Cardiac muscle cell (in vitro differentiated cells and primary cell): ENCODE data around the gene CERS6. TPM values are rescaled to one million over a fixed set of nuclear protein-coding genes. Genes with fewer than 3 reads are reported as not detected.
"Not testable (repeated sequence)": the region's sequence is repeated elsewhere in the genome, so short reads cannot be mapped to it uniquely, and the experiment has no call there.

ENCODE experiments used
- DNase-seq, 2 donors: peaks; one replicate each; pipeline versions ENCODE4 v3.0.0 to v3.0.0-alpha.2; 2010 to 2017; ENCODE audit warnings: low read depth in 1 of 2, low spot score in 1 of 2
- H3K27ac ChIP-seq: fragments of 200-600 bp; sonication (generic); 2 replicates; pipeline ENCODE4 v1.5.1; 2016
- H3K27me3 ChIP-seq: fragments of 200-600 bp; sonication (generic); 2 replicates; pipeline ENCODE4 v1.6.0; 2016; ENCODE audit warnings: control low read depth
- H3K36me3 ChIP-seq: fragments of 200-600 bp; sonication (generic); 2 replicates; pipeline ENCODE4 v1.5.1; 2016; ENCODE audit warnings: control low read depth
- H3K4me1 ChIP-seq: fragments of 200-600 bp; sonication (generic); 2 replicates; pipeline ENCODE4 v1.8.1; 2017; ENCODE audit warnings: low read depth, mild to moderate bottlenecking, mixed run types
- H3K4me3 ChIP-seq: fragments of 200-600 bp; sonication (generic); 2 replicates; pipeline ENCODE4 v1.5.1; 2016; ENCODE audit warnings: mild to moderate bottlenecking
- H3K9me3 ChIP-seq: fragments of 200-600 bp; sonication (generic); 2 replicates; pipeline ENCODE4 v1.5.1; 2017; ENCODE audit warnings: low read depth, mild to moderate bottlenecking, control low read depth
- polyA plus RNA-seq: library from polyadenylated mRNA; unstranded; fragments of >200 nt; fragmentation: Nextera tagmentation; extraction: Ambion mirVana; gene quantifications from 2 replicates; pipeline ENCODE4 v1.2.1, GENCODE V29; 2016
- total RNA-seq: library from RNA; depleted of rRNA; stranded (reverse); fragments of >200 nt; gene quantifications from 2 replicates; pipeline ENCODE4 v1.2.3, GENCODE V29; 2016
- TF ChIP-seq, protein P1 (sequence below): IDR thresholded peaks from 2 replicates; pipeline ENCODE4 v1.5.1; 2012; ENCODE audit warnings: low read depth, mild to moderate bottlenecking, low read length

The CERS6 gene
- total and polyA plus RNA-seq, 2 experiments from 2014 or later, result 17.1 to 26.6 TPM

DNA sequence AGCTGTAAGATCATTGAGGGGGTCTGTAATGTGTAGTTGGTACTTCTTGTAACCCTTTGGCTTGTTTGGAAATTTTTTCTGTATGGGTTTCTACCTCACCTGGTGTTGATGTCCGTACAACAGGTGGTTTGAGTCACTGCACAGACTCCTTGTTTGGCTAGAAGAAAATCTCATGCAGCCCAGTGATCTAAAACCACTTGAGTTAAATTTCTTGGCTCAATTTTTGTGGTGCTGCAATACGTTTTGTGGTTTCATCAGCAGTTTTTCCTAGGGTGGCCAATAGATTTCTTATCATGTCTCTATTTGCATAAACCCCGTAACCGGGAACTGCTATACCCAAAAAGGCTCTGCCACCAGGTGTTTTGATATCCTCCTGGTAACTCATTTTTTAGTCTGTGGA lies 43.4 kb downstream of the CERS6 start:
- no peaks in the 10 kb centered on the region for H3K9me3 ChIP-seq
- no peaks in the 10 kb centered on the region for H3K27me3 ChIP-seq
- no peaks in the 10 kb centered on the region for H3K36me3 ChIP-seq
- DNase-seq, result no peak
- no peak overlapping the region for H3K27ac ChIP-seq
- H3K4me3 ChIP-seq, result no peak overlapping the region
- TF ChIP-seq, protein P1, sequence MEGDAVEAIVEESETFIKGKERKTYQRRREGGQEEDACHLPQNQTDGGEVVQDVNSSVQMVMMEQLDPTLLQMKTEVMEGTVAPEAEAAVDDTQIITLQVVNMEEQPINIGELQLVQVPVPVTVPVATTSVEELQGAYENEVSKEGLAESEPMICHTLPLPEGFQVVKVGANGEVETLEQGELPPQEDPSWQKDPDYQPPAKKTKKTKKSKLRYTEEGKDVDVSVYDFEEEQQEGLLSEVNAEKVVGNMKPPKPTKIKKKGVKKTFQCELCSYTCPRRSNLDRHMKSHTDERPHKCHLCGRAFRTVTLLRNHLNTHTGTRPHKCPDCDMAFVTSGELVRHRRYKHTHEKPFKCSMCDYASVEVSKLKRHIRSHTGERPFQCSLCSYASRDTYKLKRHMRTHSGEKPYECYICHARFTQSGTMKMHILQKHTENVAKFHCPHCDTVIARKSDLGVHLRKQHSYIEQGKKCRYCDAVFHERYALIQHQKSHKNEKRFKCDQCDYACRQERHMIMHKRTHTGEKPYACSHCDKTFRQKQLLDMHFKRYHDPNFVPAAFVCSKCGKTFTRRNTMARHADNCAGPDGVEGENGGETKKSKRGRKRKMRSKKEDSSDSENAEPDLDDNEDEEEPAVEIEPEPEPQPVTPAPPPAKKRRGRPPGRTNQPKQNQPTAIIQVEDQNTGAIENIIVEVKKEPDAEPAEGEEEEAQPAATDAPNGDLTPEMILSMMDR, result no peak
- H3K4me1 ChIP-seq, result peaks cover 12% of the 10 kb centered on the region

DNA sequence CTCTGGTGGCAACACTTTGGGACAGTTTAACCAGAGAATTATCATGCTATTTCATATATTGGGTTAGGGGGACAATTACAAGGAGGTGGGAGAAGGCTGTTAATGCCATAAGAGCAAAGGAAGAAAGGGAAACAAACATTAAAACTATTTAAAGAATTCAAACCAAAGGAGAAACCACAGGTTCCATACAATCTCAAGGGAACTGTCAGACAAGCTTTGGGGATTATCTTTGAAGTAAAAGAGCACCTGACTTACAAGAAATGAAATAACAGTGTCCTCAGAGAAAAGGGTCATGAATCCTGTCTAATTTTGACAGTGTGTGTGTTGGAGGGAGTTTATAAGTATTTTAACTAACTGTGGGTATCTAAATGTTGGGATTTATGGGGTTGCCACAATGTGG lies 44.4 kb downstream of the CERS6 start:
- H3K4me3 ChIP-seq, result no peak overlapping the region
- DNase-seq, result no peak

DNA sequence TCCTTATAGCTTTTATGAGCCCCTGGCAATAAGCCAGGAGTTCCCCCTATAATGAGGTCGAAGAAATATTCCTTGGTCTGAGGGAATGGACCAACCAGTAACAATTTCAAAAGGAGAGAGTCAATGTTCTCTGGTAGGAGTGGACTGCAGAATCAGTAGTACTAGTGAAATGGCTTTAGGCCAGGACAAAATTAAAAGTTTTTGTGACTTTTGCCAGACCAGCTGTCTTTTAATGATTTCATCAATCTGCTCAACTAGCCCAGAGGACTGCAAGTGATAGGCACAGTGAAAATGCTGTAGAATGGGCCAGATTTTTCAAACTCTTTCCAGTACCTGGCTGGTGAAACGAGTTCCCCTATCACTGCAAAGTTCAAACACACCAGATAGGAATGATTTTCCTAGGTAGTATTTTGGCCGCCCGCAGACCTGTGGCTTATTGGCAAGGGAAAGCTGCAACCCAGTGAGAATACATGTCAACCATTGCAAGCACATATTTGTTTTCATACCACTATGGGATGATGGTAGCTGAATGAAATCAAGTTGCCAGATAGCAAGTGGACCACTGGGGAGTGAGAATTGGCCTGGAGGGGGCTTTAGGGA lies 45.5 kb downstream of the CERS6 start:
- no peak for DNase-seq
- H3K4me1 ChIP-seq, result peaks cover 7% of the 10 kb centered on the region
- H3K27ac ChIP-seq, result no peak overlapping the region
- H3K4me3 ChIP-seq, result no peak overlapping the region
- no peaks in the 10 kb centered on the region for H3K36me3 ChIP-seq
- TF ChIP-seq, protein P1, result no peak
- H3K9me3 ChIP-seq, result no peaks in the 10 kb centered on the region
- no peaks in the 10 kb centered on the region for H3K27me3 ChIP-seq

More for the DNA sequence above, 44.4 kb downstream of the CERS6 start:
- Histone ChIP-seq H3K27me3 (no peaks in the 10 kb centered on the region), H3K9me3 (no peaks in the 10 kb centered on the region), H3K4me1 (peaks cover 12% of the 10 kb centered on the region), H3K27ac (no peak overlapping the region), H3K36me3 (no peaks in the 10 kb centered on the region)
- TF ChIP-seq, protein P1, result no peak

DNA sequence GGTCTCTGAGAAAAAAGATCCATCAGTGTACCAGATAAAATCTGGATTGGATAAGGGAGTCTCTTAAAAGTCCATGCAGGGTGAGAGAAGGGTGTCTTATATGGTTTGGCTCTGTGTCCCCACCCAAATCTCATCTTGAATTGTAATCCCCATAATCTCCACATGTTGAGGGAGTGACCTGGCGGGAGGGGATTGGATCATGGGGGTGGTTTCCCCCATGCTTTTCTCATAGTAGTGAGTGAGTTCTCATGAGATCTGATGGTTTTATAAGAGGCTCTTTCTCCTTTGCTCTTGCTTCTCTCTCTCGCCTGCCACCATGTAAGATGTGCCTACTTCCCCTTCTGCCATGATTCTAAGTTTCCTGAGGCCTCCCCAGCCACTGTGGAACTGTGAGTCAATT lies 46.8 kb downstream of the CERS6 start:
- not testable (repeated sequence) for DNase-seq, H3K27me3 ChIP-seq, H3K4me3 ChIP-seq, H3K4me1 ChIP-seq, H3K36me3 ChIP-seq, H3K27ac ChIP-seq, H3K9me3 ChIP-seq

DNA sequence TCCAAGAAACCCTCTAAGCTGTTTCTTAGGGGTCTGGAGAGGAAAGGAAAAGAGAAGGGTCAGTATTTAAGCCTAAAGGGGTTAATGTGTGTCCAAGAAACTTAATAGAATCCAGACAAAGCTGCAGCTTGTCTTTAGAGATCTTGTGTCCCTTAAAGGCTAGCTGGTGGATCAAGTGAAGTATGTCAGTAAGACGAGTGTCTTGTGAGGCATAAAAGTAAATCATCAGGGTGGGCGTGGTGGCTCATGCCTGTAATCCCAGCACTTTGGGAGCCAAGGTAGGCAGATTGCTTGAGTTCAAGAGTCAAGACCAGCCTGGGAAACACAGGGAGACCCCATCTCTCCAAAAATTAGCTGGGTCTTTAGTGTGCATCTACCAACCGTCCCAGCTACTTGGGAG lies 47.8 kb downstream of the CERS6 start:
- DNase-seq, result no peak
- Histone ChIP-seq H3K27ac (no peak overlapping the region), H3K4me3 (no peak overlapping the region), H3K27me3 (no peaks in the 10 kb centered on the region), H3K36me3 (no peaks in the 10 kb centered on the region), H3K4me1 (no peaks in the 10 kb centered on the region), H3K9me3 (no peaks in the 10 kb centered on the region)
- TF ChIP-seq, protein P1, result no peak

DNA sequence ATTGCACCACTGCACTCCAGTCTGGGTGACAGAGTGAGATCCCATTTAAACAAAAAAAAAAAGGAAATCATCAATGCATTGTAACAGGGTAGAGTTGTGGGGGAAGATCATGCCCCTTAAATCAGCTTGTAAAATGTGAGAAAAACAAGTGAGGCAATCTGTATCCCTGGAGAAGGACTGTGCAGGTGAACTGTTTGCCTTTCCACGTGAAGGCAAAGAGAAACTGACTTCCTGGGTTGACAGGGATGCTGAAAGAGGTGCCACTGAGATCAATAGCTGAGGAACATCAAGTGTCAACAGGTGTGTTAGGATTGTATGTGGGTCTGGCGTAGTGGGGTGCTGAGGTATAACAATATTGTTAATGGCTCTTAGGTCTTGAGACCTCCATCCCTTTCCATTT lies 48.3 kb downstream of the CERS6 start:
- Histone ChIP-seq H3K36me3 (no peaks in the 10 kb centered on the region), H3K27me3 (no peaks in the 10 kb centered on the region), H3K27ac (no peak overlapping the region), H3K9me3 (no peaks in the 10 kb centered on the region), H3K4me3 (no peak overlapping the region), H3K4me1 (no peaks in the 10 kb centered on the region)
- no peak for DNase-seq
- TF ChIP-seq, protein P1, result no peak
